HG03135 (cell line): ENCODE measurements around the gene RNF44.
"Not testable (repeated sequence)": the region's sequence is repeated elsewhere in the genome, so short reads cannot be mapped to it uniquely, and the experiment has no call there.

Experiments used
- ATAC-seq: cut with Tn5 transposase; IDR thresholded peaks from one replicate; pipeline ENCODE4 v1.9.1; 2021; ENCODE audit warnings: mild to moderate bottlenecking, moderate library complexity; ENCODE audit not compliant: unreplicated experiment

RNF44 gene

GRCh38 chr5:176552332-176552869 is 15.2 kb upstream of the RNF44 start:
- ATAC-seq = no peak

GRCh38 chr5:176550937-176551336 is 13.7 kb upstream of the RNF44 start:
- not testable (repeated sequence) for ATAC-seq

- ATAC-seq = no peak
Measured at GRCh38 chr5:176550275-176550831, 13.2 kb upstream of the RNF44 start.

GRCh38 chr5:176549871-176550270 is 12.7 kb upstream of the RNF44 start:
- ATAC-seq = no peak

- ATAC-seq = no peak
Measured at GRCh38 chr5:176548967-176549444, 11.8 kb upstream of the RNF44 start, which contains the start of gene CDHR2. Gene CDHR2, plus strand, starts transcription at chr5:176549342. Its CDS starts 16,011 bp downstream, at chr5:176565353.

GRCh38 chr5:176547802-176548201 is 10.6 kb upstream of the RNF44 start:
- no peak for ATAC-seq

GRCh38 chr5:176545737-176546509 is 8.7 kb upstream of the RNF44 start:
- no peak for ATAC-seq

GRCh38 chr5:176545388-176545736 is 8.2 kb upstream of the RNF44 start:
- no peak for ATAC-seq

- ATAC-seq = peak; percentile 58
Measured at GRCh38 chr5:176543428-176544182, 6.4 kb upstream of the RNF44 start.

GRCh38 chr5:176542596-176543427 is 5.6 kb upstream of the RNF44 start:
- ATAC-seq = peak; percentile 41

- ATAC-seq = no peak
Measured at GRCh38 chr5:176542135-176542595, 5.0 kb upstream of the RNF44 start.

GRCh38 chr5:176541338-176542134 is 4.3 kb upstream of the RNF44 start:
- ATAC-seq = no peak

- ATAC-seq = no peak
Measured at GRCh38 chr5:176540956-176541337, 3.7 kb upstream of the RNF44 start.

- no peak for ATAC-seq
Measured at GRCh38 chr5:176540476-176540899, 3.3 kb upstream of the RNF44 start.

- ATAC-seq = no peak
Measured at GRCh38 chr5:176538989-176539384, 1.8 kb upstream of the RNF44 start.

- ATAC-seq = no peak
Measured at GRCh38 chr5:176538230-176538988, 1.2 kb upstream of the RNF44 start.

GRCh38 chr5:176537554-176538229 is 490 bp upstream of the RNF44 start:
- peak; percentile 72 for ATAC-seq

- ATAC-seq = no peak
Measured at GRCh38 chr5:176536132-176536901, 885 bp downstream of the RNF44 start.
